Fibroblast of peridontal ligament (primary cell): Measurements from ENCODE around the gene AIF1L.

Source experiments
- DNase-seq: peaks from one replicate; pipeline ENCODE4 v3.0.0-alpha.2; 2010; ENCODE audit errors: extremely low read depth

Gene AIF1L

DNA sequence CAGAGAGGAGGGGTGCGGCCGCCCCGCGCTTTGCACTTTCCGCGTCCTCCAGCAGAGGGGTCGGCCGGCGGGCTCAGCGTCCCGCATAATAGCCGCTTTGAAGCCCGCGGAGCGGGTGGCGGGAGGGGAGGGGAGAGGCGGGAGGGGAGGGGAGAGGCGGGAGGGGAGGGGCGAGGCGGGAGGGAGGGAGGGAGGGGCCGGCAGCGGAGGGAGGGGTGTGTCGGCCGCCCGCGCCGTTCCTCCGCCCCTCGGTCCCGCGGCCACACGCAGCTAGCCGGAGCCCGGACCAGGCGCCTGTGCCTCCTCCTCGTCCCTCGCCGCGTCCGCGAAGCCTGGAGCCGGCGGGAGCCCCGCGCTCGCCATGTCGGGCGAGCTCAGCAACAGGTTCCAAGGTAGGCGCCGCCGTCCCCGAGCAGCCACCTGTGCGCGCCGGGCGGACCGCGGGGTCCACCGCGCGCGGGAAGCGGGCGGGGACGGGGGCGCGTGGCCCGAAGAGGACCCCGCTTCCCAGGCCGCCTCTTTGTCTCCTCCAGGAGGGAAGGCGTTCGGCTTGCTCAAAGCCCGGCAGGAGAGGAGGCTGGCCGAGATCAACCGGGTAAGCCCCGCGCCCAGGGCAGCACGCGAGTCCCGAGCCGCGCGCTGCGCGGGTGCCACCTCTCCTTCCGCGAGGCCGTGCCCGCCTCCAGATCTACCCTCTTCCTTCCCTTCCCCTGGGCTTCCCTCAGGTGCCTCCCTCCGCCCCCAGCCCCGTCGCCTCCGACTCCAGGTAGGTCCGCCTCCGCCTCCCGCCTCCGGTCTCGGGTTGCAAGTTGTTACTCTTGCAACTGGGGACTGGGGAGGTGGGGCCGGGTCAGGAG, at the start of gene AIF1L:
Gene AIF1L (plus strand): TSS at position 263 of the 857 bp plus-strand sequence. CDS start 99 bp downstream, at position 362.
- no peak for DNase-seq

GRCh38 chr9:131046581-131047202, 49.6 kb upstream of the AIF1L start:
- DNase-seq: peak; percentile 58

GRCh38 chr9:131048332-131048731, 48.0 kb upstream of the AIF1L start:
- no peak for DNase-seq

DNA sequence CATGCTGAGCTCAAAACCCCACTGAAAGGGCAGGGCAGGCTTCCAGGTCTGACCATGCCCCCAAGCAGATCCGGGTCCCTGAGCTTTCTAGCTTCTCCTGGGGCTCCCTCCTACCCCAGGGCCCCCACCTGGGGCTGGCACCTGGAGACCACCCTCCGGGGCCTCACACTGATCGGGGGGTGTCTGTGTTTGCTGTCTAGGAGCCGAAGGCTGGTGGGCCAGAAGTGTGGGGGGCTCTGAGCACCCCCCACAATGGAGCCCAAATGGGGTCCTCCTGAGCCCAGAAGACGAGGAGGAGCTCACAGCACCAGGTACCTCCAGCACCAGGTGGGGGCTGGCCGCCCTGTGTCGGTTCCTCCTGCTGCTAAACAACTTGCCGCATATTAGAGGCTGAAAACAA, 47.5 kb upstream of the AIF1L start:
- no peak for DNase-seq

DNA sequence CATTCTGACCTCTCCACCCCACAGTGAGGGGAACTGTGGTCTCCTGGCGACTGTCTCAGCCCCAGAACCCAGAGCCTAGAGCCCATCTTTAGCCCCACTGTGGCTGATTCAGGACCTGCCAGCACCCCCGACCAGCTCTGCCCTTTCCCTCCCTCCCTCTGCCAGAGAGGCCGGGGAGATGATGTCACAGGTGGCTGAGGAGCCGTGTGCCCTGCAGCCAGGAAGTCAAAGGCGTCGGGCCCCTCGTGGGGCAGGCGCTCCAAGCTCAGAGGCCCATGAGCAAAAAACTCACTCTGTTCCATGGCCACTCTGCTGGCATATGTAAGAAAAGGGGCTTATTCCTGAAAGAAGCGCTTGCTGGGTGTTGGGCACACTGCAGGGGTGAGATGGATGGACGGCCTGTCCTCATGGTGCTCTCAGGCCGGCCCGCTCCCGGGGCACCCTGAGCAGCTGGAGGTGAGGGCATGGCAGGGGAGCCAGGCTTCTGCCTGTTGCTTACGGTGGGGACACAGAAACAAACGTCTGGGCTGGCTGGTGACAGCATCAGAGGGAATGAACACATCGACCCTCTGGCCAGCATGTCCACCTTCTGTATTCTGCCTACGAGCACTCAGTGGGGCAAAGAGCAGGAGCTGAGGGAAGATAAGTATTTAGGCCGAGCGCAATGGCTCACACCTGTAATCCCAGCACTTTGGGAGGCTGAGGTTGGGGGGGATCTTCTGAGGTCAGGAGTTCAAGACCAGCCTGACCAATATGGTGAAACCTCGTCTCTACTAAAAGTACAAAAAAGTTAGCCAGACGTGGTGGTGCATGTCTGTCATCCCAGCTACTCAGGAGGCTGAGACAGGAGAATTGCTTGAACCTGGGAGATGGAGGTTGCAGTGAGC, 46.3 kb upstream of the AIF1L start:
- DNase-seq: no peak

DNA sequence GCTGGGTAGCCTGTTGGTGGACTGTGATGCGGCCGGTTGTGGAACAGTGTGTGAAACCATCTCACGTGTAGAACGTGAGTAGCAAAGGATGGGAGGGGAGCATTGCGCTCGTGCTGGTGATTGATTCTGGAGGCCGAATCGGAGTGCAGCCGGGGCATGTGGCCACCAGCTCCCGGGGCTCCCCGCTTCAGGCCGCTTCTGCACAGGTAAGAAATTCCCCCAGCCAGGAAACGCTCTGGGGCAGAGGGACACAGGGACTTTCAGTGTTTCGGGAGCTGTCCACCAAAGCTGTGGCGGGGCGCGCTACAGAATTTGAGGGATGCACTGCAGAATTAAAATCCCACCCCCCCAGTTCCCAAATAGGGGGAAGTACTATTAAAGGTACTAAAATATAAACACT, 45.5 kb upstream of the AIF1L start:
- DNase-seq: no peak

DNA sequence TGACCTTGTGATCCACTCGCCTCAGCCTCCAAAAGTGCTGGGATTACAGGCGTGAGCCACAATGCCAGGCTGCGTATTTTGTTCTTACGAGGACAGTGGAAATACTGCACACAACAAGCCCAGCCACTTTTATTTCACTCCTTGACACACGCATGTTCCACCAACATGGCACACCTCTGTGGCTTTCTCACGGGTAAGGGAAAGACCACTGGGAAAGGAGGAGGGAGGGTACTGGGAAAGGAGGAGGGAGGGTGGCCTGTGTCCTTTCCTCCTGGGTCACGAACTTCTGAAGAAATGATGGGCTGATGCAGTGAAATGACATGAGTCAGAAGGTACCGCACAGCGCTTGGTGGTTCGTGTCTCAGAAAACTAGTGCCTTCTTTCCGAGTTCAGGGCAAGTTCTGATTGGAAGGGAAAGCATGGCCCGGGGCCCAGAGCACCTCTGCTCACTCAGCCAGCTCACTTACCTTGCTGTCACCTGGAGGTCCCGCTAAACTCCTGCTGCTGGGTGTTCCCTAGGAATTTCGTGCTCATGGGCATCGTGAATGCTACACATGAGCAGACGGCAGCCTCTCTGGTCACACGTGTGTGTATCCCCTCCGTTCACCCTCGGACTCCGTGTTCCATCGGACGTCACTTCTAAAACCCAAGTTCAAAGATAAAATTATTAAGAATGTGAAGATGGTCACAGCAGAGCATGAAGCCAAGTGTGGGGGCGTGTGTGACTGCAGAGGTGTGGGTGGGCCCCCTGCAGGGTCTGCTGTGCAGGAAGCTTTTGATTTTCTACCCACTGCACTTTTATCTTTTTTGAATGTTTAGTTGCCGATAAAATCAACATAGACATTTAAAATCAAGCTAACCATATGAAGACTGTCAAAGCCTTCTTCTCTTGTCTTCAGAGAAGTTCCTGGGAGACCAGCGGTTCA, 44.5 kb upstream of the AIF1L start:
- no peak for DNase-seq

GRCh38 chr9:131053896-131054295, 42.4 kb upstream of the AIF1L start:
- no peak for DNase-seq

- DNase-seq: no peak
These were observed 39.4 kb upstream of the AIF1L start for GRCh38 chr9:131056781-131057506.

GRCh38 chr9:131060900-131061630, 35.3 kb upstream of the AIF1L start:
- DNase-seq: no peak

DNA sequence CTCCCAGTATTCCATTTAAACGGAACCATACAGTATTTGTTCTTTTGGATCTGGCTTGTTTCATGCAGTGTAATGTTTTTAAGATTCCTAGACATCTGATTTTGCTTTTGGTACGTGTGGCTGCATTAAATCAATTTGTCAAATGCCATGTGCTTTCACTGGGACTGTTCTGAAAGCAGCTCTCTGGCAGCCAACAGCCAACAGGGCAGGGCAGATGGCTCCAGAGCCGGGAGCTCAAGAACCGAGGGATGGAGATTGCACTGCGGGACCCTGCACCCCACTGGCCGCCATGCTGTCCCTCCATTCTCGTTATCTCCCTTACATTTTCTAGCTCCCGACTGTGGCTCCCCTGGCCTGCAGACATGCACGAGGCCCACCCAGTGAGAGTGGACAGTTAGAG, 33.4 kb upstream of the AIF1L start:
- DNase-seq: no peak

GRCh38 chr9:131065599-131065998, 30.7 kb upstream of the AIF1L start:
- no peak for DNase-seq

GRCh38 chr9:131067625-131068024, 28.7 kb upstream of the AIF1L start:
- DNase-seq: no peak

GRCh38 chr9:131068076-131068816, 28.1 kb upstream of the AIF1L start:
- no peak for DNase-seq

- DNase-seq: no peak
These were observed 26.6 kb upstream of the AIF1L start for GRCh38 chr9:131069699-131070098.

GRCh38 chr9:131072107-131072870, 24.0 kb upstream of the AIF1L start:
- DNase-seq: no peak

DNA sequence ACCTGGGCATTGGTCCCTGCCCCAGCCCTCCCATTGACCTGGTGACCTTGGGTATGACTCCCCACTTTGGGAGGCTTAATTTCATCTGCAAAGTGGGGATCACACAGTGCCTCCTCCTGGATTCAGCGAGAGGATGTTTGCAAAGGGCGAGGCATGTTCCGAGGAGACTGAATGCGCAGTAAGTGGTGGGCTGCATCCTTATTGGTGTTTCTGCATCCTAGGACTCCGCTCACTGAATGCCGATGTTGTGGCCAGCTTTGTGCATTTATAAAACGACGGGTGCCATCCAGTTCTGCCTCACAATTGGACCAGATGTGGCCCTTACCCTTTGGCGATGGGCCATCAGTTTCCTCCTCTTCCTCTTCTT, 23.5 kb upstream of the AIF1L start:
- no peak for DNase-seq
